Neural crest cell (in vitro differentiated cells): ENCODE measurements around the gene DLX1. TPM values are rescaled to one million over a fixed set of nuclear protein-coding genes. Genes with fewer than 3 reads are reported as not detected.

Source experiments
- DNase-seq: peaks from one replicate; pipeline ENCODE4 v3.0.0; 2021; ENCODE audit warnings: low read depth, mixed read lengths, low spot score
- H3K27ac Mint-ChIP-seq: one replicate; pipeline ENCODE4 v1.8.0; 2021; ENCODE audit warnings: mild to moderate bottlenecking, mixed read lengths; ENCODE audit not compliant: unreplicated experiment
- H3K27me3 Mint-ChIP-seq: 2 replicates; pipeline ENCODE4 v1.8.0; 2021; ENCODE audit warnings: low read depth, mild to moderate bottlenecking, mixed read lengths
- H3K36me3 Mint-ChIP-seq: 2 replicates; pipeline ENCODE4 v1.8.0; 2021; ENCODE audit warnings: low read depth, mild to moderate bottlenecking, mixed read lengths
- H3K4me1 Mint-ChIP-seq: 2 replicates; pipeline ENCODE4 v1.8.0; 2021; ENCODE audit warnings: mixed read lengths
- H3K4me3 Mint-ChIP-seq: one replicate; pipeline ENCODE4 v1.8.0; 2021; ENCODE audit warnings: mild to moderate bottlenecking, mixed read lengths
- H3K9me3 Mint-ChIP-seq: 2 replicates; pipeline ENCODE4 v1.8.0; 2021; ENCODE audit warnings: mixed read lengths
- CTCF ChIP-seq: fragments of 200-600 bp; sonication (generic); conservative IDR thresholded peaks from 2 replicates; pipeline ENCODE4 v1.5.0; 2021; ENCODE audit warnings: antibody characterized with exemption, mild to moderate bottlenecking
- long read RNA-seq: library from polyadenylated mRNA; unstranded; transcript quantifications from one replicate; pipeline ENCODE4 v2.0.0, GENCODE V29; 2020
- total RNA-seq: library from RNA; stranded (reverse); gene quantifications from 2 replicates; pipeline ENCODE4 v1.2.1, GENCODE V29; 2021

Gene DLX1
- 48.9 and 51.5 TPM in 2 replicates for total RNA-seq
- long read RNA-seq, transcript DLX1-203 (3 exons, 2,640 nt) = major isoform, 9 of 16 reads
- long read RNA-seq, partial matches to known transcripts = 0 of 16 reads
- long read RNA-seq, other reads (novel, unspliced or antisense) = 5 of 16 reads

GRCh38 chr2:172085460-172086159, at the start of gene DLX1:
Gene DLX1 (plus strand): TSS chr2:172085507. CDS start chr2:172085678, 171 bp downstream.
- Mint-ChIP-seq H3K9me3 (no peaks in the 10 kb centered on the region), H3K27ac (peak within 1 kb of the TSS; percentile 67), H3K36me3 (peaks cover 29% of the 10 kb centered on the region)

GRCh38 chr2:172038121-172038520, 47.2 kb upstream of the DLX1 start:
- Mint-ChIP-seq H3K27me3 (no peaks in the 10 kb centered on the region), H3K4me3 (no peak overlapping the region), H3K9me3 (no peaks in the 10 kb centered on the region), H3K36me3 (peaks cover 3% of the 10 kb centered on the region), H3K27ac (no peak overlapping the region), H3K4me1 (peaks cover 19% of the 10 kb centered on the region)
- TF ChIP-seq CTCF = no peak
- DNase-seq = no peak

More at GRCh38 chr2:172085460-172086159, at the start of gene DLX1:
- H3K4me1 Mint-ChIP-seq = peaks cover 63% of the 10 kb centered on the region
- peaks cover 100% of the 10 kb centered on the region for H3K27me3 Mint-ChIP-seq
- no peak for DNase-seq
- TF ChIP-seq CTCF = no peak
- H3K4me3 Mint-ChIP-seq = peak within 1 kb of the TSS; percentile 99

GRCh38 chr2:172038604-172039003, 46.7 kb upstream of the DLX1 start:
- Mint-ChIP-seq H3K27me3 (no peaks in the 10 kb centered on the region), H3K36me3 (peaks cover 3% of the 10 kb centered on the region), H3K4me3 (no peak overlapping the region), H3K27ac (no peak overlapping the region), H3K4me1 (peaks cover 19% of the 10 kb centered on the region), H3K9me3 (no peaks in the 10 kb centered on the region)
- DNase-seq = no peak
- no peak for TF ChIP-seq CTCF

- H3K4me1 Mint-ChIP-seq = peaks cover 19% of the 10 kb centered on the region
- H3K4me3 Mint-ChIP-seq = no peak overlapping the region
- H3K27me3 Mint-ChIP-seq = no peaks in the 10 kb centered on the region
- no peaks in the 10 kb centered on the region for H3K9me3 Mint-ChIP-seq
- peaks cover 3% of the 10 kb centered on the region for H3K36me3 Mint-ChIP-seq
- DNase-seq = no peak
- no peak for TF ChIP-seq CTCF
- H3K27ac Mint-ChIP-seq = peak overlapping the region; percentile 55
Observed at GRCh38 chr2:172039011-172039704, 46.1 kb upstream of the DLX1 start.

- no peaks in the 10 kb centered on the region for H3K9me3 Mint-ChIP-seq
- H3K4me1 Mint-ChIP-seq = peaks cover 19% of the 10 kb centered on the region
- no peaks in the 10 kb centered on the region for H3K27me3 Mint-ChIP-seq
- no peak for DNase-seq
- TF ChIP-seq CTCF = no peak
- no peak overlapping the region for H3K27ac Mint-ChIP-seq
- H3K4me3 Mint-ChIP-seq = no peak overlapping the region
- H3K36me3 Mint-ChIP-seq = peaks cover 3% of the 10 kb centered on the region
Observed at GRCh38 chr2:172040311-172040710, 45.0 kb upstream of the DLX1 start.
